Embryonic facial prominence (tissue), 1 donor: Measurements from ENCODE around the gene TMEM263.
"Not testable (repeated sequence)": the region's sequence is repeated elsewhere in the genome, so short reads cannot be mapped to it uniquely, and the experiment has no call there.

ENCODE experiments used
- DNase-seq: peaks from one replicate; pipeline ENCODE4 v3.0.0-alpha.2; 2016; ENCODE audit errors: extremely low spot score

Gene TMEM263

DNA sequence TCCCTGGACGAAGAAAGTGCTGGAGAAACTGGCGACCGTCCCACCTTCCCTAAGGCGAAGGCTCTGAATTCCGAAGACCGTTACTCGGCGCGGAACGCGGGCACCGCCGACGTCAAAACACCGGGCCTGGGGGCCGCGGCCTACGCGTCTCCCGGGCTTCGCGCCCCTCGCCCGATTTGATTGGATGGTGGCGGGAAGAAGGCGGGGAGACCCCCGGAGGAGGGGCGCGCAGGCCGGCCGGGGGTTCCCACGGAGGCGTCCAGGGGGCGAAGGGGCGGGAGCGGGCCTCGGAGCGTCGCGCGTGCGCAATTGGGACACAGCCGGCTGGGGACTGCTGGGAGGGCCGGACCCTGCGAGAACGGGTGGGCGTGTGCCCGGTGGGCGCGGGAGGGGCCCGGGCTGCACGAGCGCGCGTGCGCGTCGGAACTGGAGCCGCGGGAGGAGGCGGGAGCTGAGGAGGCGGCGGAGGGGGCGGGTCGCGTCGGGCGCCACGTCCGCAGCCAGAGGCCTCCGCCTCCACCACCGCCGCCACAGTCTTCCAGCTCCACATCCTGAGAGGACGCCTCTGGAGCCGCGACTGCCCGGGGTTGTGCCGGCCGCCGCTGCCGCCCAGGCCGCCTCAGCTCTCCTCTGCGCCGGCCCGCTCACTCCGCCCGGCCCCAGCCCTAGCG, at the start of gene TMEM263:
TMEM263 (plus strand) TSS at position 531 of the 671 bp plus-strand sequence. CDS start 11,210 bp downstream, outside the sequence.
- peak; percentile 94 for DNase-seq

DNA sequence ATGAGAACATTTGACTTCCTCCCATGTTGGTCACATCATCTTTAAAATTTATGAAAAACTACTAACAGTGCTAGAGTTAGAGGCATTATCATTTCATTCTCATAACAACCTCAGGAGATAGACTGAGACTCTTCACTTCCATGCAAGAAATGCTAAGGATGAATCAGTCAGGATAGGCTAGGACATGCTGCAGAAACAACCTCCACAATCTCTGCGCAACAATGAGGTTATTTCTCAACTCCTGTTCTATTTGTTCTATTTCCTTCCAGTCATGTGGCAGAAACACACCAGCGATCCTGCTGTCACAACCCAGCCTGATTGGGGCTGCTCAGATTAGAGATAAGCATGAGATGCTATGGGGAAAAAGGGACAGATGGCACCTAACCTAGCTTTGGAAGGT, 49.0 kb upstream of the TMEM263 start:
- DNase-seq = no peak

DNA sequence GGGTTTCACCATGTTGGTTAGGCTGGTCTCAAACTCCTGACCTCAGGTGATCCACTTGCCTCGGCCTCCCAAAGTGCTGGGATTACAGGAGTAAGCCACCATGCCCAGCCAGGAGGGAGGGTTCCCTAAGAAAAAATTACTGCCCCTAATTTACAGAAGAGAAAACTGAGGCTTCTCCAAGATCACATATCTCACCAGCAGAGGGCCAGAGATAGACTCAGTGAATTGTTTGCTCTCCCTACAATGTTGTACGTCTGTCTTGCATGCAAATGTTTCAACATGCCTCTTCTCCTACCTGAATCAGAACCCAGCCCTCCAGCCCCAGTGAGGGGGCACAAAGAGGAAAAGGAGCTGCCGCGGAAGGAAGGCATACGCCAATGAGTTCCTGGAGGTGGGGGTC, 48.3 kb upstream of the TMEM263 start:
- no peak for DNase-seq

DNA sequence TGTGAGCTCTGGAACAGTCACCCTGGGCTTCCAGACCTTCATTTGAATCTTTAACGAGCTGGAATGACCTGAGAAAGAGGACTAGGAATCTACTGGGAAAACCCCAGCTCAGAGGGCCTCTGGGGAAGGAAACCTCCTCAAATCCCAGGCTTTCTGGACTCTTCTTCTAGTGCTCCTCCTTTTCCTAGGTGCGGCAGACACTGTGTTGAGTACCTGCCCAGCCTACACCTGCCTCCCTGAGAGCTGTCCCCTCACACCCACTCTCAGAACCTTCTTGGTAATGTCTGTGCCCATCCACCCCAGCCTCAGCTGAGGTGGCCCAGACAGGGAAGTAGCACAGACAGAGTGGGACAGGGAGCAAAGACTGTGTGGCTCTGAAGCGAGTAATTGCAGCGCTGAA, 47.9 kb upstream of the TMEM263 start:
- no peak for DNase-seq

DNA sequence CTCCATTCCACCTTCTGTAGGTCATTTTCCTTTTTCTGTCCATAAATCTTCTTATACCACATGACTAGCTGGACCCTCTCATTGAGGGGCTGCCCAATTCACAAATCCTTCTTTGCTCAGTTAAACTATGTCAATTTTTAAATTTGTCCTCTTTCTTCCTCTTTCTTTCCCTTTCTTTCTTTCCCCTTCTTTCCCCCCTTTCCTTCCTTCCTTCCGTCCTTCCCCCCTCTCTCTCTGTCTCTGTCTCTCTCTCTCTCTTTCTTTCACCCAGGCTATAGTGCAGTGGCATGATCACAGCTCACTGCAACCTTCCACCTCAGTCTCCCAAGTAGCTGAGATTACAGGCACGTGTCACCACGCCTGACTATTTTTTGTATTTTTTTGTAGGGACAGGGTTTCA, 47.1 kb upstream of the TMEM263 start:
- no peak for DNase-seq

DNA sequence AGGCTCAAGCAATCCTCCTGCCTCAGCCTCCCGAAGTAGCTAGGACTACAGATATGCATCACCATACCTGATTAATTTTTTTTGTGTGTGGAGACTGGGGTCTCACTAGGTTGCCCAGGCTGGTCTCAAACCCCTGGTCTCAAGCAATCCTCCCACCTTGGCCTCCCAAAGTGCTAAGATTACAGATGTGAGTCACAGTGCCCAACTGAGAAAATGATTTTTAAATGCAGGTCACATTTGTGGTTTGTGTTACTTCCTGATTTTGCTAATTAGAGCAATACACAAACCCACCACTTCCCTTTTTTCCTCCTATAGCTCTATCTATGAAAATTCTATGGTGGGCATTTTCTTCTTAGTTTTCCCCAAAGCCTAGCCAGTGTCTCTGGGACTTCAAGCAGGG, 45.5 kb upstream of the TMEM263 start:
- no peak for DNase-seq

DNA sequence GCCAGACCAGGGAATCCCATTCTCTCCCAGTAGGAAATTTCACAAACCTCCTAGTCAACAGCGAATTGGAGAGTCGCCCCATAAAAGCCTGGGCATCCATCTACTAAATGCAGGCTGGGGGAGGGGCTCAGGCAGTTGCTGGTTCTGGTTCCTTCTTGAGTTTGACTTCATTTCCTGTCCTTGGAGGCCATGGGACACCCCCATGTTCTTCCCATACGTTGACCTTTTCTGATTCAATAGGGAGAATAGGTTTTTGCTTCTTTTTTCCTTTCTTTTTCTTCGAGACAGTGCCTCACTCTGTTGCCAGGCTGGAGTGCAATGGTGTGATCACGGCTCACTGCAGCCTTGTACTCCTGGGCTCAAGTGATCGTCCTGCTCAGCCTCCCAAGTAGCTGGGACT, 44.1 kb upstream of the TMEM263 start:
- DNase-seq = no peak

DNA sequence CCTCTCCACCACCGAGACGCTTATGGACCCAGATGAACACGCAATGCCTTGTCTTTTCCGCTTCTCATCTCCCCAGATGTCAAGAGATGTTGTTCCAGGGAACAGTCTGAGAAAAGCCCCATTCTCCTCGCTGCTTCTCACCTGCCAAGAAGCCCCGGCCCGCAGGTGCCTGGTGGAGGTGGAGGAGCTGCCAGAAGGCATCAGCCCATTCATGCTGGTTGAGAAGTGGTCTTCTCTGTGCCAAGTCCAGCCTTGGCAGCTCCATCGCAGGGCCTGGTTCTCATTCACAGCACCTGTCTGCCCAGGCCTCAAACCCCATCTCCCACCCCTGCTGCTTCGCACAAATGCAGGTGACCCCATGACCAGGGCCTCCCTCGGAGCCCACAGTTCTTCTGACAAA, 42.3 kb upstream of the TMEM263 start:
- no peak for DNase-seq

DNA sequence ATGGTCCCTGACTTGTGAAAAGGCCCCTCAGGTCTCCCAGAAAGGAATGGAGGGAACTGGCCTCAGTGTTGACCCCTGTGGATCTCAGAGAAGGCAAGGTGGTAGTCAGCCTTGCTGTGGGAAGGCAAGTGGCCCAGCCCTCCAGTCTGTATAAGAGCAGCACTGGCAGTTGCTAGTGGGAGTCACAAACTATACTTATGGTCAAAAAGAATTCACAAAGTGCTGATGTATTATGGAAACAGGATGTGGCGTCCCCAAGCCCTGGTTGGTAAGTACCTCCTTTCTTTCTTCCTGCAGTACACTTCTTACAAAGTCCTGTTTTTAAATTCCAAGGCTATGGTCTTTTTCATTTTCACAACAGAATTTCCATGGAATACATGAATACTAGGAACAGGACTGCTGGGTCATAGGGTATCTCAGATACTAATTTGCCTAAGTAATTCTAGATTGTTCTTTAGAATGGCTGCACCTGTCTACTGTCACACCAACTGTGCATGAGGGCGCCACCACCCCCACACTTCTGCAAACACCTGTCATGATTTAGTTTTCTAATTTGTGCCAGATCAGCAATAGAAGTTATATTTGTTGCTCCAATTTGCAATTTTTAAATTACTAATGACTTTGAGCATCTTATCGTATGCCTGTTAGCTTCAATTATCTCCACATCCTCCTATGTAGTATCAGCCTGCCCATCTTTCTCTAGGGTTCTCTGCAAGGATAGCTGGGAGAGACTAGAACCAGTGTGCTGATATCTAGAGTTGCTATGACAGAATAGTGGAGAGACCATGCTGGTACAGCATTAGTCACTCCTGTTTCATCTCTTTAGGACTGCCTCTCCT, 40.7 kb upstream of the TMEM263 start:
- no peak for DNase-seq

DNA sequence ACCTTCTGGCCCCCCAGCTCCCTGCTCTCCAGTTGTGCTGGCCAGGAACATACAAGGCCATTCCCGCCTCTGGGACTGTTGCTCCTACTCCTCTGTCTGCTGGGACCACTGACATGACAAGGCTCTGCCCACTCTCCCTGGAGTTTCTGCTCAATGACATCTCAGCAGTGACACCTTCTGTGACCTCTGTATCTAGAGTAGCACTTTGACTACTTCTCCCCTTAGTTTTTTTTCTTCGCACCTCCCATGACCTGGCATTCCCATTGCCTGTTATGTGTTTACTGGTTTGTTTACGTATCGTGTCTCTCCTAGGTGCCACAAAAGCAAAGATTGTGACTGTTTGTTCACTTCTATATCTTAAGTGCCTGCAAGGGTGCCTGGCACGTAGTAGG, 40.1 kb upstream of the TMEM263 start:
- no peak for DNase-seq

DNA sequence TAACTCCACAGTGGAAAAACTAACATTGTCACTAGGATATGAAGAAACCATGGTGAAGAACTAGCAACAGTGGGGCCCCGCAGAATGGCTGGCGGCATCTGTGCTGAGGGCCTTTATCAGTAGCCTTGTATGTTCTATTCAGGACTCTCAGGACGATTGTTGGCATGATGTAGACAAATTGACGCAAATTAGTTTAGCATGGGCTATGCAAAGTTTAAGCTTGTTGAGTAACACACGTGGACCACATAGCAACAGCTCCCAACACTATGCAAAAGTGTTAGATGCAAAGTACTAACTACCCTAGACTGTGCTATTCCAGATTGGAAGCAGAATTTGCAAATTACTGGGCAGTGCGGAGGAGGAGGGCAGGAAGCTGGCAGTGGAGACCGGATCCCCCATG, 38.2 kb upstream of the TMEM263 start:
- DNase-seq = no peak

DNA sequence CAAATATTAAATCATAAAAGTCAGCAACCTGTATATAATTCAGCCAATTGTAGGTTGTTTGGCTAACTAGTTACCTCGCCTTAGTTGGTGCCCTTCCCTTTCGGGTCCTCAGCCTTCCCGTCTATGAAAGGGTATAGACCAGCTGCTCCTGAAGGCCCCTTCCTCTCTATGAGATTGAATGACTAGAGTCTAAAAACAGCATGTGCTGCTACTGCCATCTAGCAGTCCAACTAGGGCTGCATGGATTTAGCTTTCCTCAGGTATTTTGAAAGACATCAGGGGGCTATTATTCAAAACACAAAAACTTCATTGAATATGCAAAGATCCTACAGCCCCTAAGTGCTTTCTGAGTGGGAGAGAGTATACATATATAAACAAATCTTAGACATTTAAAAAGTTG, 37.0 kb upstream of the TMEM263 start:
- DNase-seq = no peak

DNA sequence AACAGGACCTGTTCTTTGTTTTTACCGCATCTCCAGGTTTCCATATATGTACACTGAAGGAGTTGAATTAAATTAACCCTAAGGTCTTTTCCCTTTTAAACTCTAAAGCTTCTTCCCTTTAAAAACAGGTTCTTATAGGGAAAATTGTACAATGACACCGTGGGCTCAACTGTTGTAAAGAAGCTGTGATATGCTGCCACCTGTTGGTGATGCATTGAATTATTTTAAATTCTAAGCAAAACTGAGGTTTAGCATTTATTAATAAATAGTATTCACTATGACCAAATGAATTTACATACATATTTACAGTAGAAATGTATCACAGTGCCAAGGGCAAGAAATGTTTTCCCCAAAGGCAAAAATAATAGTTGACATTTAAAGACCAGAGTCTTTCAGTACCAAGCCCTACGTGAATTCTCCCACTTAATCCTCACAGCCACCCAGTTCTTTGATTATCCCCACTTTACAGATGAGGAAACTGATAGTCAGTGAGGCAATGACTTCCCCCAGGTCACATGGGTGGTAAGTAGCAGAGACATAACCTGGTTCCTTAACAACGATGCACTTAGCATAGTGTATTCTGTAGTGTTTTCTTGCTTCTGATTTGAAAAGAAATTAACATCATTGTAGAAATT, 35.7 kb upstream of the TMEM263 start:
- DNase-seq = peak; percentile 43

DNA sequence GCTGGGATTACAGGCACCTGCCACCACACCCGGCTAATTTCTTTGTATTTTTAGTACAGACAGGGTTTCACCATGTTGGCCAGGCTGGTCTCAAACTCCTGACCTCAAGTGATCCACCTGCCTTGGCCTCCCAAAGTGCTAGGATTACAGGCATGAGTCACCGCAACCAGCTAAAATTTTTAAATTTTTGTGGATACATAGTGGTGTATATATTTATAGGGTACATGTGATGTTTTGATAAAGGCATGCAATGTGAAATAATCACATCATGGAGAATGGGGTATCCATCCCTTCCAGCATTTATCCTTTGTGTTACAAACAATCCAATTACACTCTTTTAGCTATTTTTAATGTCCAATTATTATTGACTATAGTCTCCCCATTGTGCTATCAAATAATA, 33.7 kb upstream of the TMEM263 start:
- not testable (repeated sequence) for DNase-seq

DNA sequence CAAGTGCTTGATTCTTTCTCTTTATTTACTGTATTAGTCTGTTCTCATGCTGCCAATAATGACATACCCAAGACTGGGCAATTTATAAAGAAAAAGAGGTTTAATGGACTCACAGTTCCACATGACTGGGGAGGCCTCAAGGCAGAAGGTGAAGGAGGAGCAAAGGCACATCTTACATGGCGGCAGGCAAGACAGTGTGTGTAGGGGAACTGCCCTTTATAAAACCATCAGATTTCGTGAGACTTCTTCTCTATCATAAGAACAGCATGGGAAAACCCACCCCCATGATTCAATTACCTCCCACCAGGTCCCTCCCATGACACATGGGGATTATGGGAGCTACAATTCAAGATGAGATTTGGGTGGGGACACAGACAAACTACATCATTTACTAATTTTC, 32.1 kb upstream of the TMEM263 start:
- not testable (repeated sequence) for DNase-seq

DNA sequence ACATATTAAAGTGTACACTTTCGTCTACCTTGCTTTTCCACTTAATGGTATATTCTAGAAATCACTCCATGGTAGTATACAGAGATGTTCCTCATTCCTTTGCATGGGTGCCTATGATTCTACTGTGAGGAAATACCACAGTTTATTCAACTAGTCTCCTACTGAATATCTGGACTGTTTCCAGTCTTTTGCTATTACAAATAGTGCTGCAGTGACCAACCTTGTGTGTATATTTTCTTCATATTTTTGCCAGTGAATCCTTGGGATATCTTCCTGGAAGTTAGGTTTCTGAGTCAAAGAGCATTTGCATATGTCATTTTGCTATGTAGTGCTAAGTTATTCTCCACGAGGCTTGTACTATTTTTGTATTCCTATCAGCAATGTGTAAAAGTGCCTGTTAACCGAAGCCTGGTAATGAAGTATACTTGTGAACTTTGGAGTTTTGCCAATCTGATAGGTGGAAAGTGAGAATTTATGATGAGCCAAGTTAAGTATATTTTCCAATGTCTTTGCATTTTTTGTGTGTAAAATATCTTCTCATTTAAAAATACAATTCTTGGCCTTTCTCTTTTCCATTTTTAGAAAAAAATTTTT, 31.3 kb upstream of the TMEM263 start:
- no peak for DNase-seq

DNA sequence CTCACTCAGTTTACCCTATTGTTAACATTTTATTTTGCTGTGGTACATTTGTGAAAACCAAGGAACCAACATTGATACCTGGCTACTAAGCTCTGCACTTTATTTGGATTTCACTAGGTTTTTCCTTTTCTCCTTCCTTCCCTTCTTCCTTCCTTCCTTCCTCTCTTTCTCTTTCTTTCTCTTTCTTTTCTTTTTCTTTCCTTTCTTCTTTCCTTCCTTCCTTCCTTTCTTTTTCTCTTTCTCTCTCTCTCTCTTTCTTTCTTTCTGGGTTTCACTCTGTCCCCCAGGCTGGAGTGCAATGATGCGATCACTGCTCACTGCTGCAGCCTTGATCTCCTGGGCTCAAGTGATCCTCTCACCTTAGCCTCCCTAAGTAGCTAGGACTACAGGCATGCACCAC, 29.1 kb upstream of the TMEM263 start:
- no peak for DNase-seq

DNA sequence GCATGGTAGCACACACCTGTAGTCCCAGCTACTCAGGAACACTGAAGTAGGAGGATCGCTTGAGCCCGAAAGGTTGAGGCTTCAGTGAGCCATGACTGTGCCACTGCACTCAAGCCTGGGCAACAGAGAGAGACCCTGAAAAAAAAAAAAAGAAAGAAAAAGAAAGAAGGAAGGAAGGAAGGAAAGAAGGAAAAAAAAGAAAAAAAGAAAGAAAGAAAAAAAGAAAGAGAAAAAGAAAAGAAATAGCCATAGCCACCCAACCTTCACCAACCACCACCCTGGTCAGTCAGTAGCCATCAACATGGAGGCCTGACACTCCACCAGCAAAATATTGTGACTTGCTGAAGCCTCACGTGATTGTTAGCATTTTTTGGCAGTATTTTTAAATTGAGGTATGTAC, 21.4 kb upstream of the TMEM263 start:
- DNase-seq = no peak

DNA sequence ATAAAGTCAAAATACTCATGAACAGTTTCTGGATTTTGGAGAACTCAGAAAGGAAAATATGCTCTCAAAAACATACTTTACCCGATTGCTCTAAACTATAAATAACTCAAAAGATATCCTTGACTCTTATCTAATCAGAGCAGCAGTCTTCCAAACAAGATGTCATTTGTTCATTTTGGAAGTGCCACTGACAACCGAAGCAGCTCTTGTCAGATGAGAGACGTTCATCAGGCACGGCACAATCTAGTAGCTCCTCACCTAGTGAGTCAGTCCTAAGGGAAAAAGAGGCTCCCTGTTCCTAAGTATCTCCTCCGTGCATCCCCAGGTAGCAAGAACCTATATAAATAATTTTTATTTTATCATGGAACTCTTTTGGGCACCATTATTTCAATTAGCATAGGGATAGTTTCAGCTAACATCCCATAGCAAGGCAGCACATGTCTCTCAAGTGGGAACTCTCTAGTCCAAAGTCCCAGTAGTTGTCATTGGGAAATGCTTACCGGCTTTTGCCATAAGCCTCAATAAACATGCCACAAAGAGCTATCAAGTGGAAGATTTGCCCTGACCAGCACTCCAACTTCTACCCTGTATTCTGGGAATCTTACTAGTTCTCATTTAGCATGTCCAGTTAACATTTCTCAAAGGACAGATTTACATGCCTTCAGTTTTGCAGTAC, 14.1 kb upstream of the TMEM263 start:
- no peak for DNase-seq

DNA sequence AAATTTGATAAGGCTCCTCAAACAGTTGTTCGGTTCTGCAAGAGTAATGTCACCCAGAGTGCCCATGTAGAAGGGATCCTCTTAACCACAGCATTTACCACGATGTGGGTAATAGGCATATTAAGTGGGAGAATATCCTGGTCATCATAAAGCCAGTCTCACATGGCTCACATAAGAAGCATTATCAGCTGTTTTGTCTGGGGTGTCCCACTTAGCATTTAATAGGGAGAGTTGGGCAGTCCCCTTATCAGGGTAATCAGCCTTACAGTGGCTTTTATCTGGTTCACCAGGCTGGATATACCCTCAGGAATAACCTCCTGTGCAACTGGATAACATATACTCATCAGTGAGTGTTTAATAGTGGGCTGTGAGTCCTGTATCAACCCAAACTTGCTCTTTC, 12.9 kb upstream of the TMEM263 start:
- DNase-seq = no peak

DNA sequence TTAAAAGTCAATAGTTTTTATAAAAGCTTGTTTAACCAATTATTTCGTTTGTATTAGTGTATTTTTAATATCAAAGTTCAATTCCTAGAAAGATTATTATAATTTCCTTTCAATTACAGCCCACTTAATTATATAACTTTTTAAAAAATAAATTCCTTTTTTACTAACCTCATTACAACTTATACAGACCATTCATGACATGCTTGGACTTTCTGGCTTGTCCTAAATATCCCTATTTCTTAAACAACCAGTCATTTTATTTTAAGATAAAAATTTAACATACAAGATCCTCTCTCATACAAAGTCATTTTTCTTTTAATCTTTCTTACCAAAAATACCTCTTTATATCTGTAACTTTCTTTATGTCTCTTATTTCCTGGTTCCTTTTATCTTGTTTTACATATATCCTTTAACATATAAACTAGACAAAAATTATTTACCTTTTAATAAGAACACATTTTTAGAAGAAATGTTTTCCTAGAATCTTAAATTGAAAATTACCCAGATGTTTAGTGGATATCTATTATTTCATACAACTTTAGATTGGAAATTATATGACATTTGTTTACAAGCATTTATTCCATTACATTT, 10.4 kb upstream of the TMEM263 start:
- no peak for DNase-seq

DNA sequence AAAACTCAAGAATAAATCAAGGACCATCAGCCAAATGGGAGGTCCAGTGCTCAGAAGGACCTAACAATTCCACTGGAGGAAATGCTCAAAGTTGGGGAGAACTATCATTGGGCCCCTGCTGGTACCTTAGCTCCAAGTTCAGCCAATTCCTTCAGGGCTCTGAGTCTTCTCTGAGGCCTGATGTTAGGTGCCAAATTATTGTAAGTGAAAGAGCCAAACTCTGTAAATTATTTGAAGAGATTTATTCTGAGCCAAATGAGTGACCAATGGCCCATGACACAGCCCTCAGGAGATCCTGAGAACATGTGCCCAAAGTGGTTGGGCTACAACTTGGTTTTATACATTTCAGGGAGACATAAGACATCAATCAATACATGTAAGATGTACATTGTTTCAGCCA, 8.2 kb upstream of the TMEM263 start:
- no peak for DNase-seq
